ENCODE measurements around the gene QRICH2. TPM values are rescaled to one million over a fixed set of nuclear protein-coding genes. Genes with fewer than 3 reads are reported as not detected.

Gene QRICH2
- total and polyA plus RNA-seq, 4 donors = 0.56 to 6.1 (median 0.67) TPM

GRCh38 chr17:76265624-76266243 lies 42.3 kb downstream of the QRICH2 start:
- Histone ChIP-seq H3K4me1 (ENCODE audit: control insufficient read depth in 4 of 4, insufficient read depth in 4 of 4, low read length in 3 of 4) (peaks cover 6 to 37% (median 23%) of the 10 kb centered on the region in 4 donors), H3K9ac (ENCODE audit: low read depth in 1 of 2, low read length in 2 of 2) (peak overlapping the region in 1 of 2 donors; percentile 77), H3K27ac (ENCODE audit: low read depth in 1 of 2, low read length in 2 of 2) (peak overlapping the region; percentile 91 to 96), H3K4me3 (ENCODE audit: low read depth in 1 of 3, low read length in 3 of 3) (peak overlapping the region; percentile 73 to 97 (median 87)), H3K27me3 (ENCODE audit: control insufficient read depth in 4 of 4, insufficient read depth in 4 of 4, low read length in 3 of 4) (no peaks in the 10 kb centered on the region), H3K9me3 (ENCODE audit: control insufficient read depth in 4 of 4, low read length in 3 of 4) (no peaks in the 10 kb centered on the region), H3K36me3 (ENCODE audit: control insufficient read depth in 4 of 4, insufficient read depth in 3 of 4, low read depth in 1 of 4, low read length in 3 of 4) (peaks cover 0 to 2% (median 0%) of the 10 kb centered on the region in 4 donors)
- TF ChIP-seq YY1 (IDR thresholded peaks at IDR 0.05) (peak; percentile 89), FOXA1 (IDR thresholded peaks at IDR 0.05) (peak; percentile 9), FOXA2 (IDR thresholded peaks at IDR 0.05) (peak; percentile 32), SP1 (IDR thresholded peaks at IDR 0.05) (no peak), RAD21 (IDR thresholded peaks at IDR 0.05) (no peak)
- WGBS = 1% methylated on average over 76 of the region's 76 CpGs
- DNase-seq (ENCODE audit: low spot score) = peak; percentile 69

- H3K36me3 ChIP-seq (ENCODE audit: control insufficient read depth in 4 of 4, insufficient read depth in 3 of 4, low read depth in 1 of 4, low read length in 3 of 4) = peaks cover 0 to 2% (median 0%) of the 10 kb centered on the region in 4 donors
- H3K4me3 ChIP-seq (ENCODE audit: low read depth in 1 of 3, low read length in 3 of 3) = peak within 1 kb of the TSS; percentile 73 to 97 (median 87)
- no peak for TF ChIP-seq EGR1 (IDR thresholded peaks at IDR 0.05; ENCODE audit: low read depth in 2 of 2)
- no peak for TF ChIP-seq CTCF (IDR thresholded peaks at IDR 0.05; ENCODE audit: low read depth, low read length, missing input control)
- TF ChIP-seq MAX (IDR thresholded peaks at IDR 0.05) = peak; percentile 45
- no peak for TF ChIP-seq ATF3 (IDR thresholded peaks at IDR 0.05)
- TF ChIP-seq RAD21 (IDR thresholded peaks at IDR 0.05) = peak in 1 of 2 donors; percentile 14
- peak; percentile 43 for TF ChIP-seq REST (IDR thresholded peaks at IDR 0.05)
- peak; percentile 74 to 76 for TF ChIP-seq RXRA (IDR thresholded peaks at IDR 0.05)
- TF ChIP-seq SP1 (IDR thresholded peaks at IDR 0.05) = peak; percentile 100
- TF ChIP-seq HNF4A (conservative IDR thresholded peaks at IDR 0.05) = peak; percentile 8 to 10
- no peak for TF ChIP-seq GABPA (IDR thresholded peaks at IDR 0.05 in 1 of 2, conservative IDR thresholded peaks at IDR 0.05 in 1 of 2)
- TF ChIP-seq HNF4G (IDR thresholded peaks at IDR 0.05) = no peak
- TF ChIP-seq FOXA2 (IDR thresholded peaks at IDR 0.05) = no peak
- peak; percentile 77 for TF ChIP-seq YY1 (IDR thresholded peaks at IDR 0.05)
- TF ChIP-seq ZBTB33 (IDR thresholded peaks at IDR 0.05) = peak; percentile 22
- peak in 1 of 2 donors; percentile 51 for TF ChIP-seq JUND (IDR thresholded peaks at IDR 0.05)
- TF ChIP-seq NR2F2 (IDR thresholded peaks at IDR 0.05) = peak; percentile 45
- H3K27me3 ChIP-seq (ENCODE audit: control insufficient read depth in 4 of 4, insufficient read depth in 4 of 4, low read length in 3 of 4) = no peaks in the 10 kb centered on the region
- H3K27ac ChIP-seq (ENCODE audit: low read depth in 1 of 2, low read length in 2 of 2) = peak within 1 kb of the TSS; percentile 91 to 96
- H3K4me1 ChIP-seq (ENCODE audit: control insufficient read depth in 4 of 4, insufficient read depth in 4 of 4, low read length in 3 of 4) = peaks cover 6 to 36% (median 22%) of the 10 kb centered on the region in 4 donors
- WGBS = under 1% methylated on average over 94 of the region's 94 CpGs
- peak; percentile 99 for DNase-seq (ENCODE audit: low spot score)
- no peaks in the 10 kb centered on the region for H3K9me3 ChIP-seq (ENCODE audit: control insufficient read depth in 4 of 4, low read length in 3 of 4)
- peak within 1 kb of the TSS in 1 of 2 donors; percentile 77 for H3K9ac ChIP-seq (ENCODE audit: low read depth in 1 of 2, low read length in 2 of 2)
These were observed 43.1 kb downstream of the QRICH2 start, which contains the start of gene UBALD2 for GRCh38 chr17:76264755-76265623. TSS of gene UBALD2 (plus strand) at chr17:76265348. CDS start at chr17:76265506, 158 bp downstream.

All from liver (tissue), 9 donors.